Stimulated activated naive CD8-positive, alpha-beta T cell treated with anti-CD3 and anti-CD28 coated beads, Interleukin-15, Interleukin-2, amounts not matched to agents 100 ng/mL and 50 ng/mL, for 24 hours (primary cell): ENCODE measurements around the gene NCBP2L.

Experiments
- H3K27ac Mint-ChIP-seq: one replicate; pipeline ENCODE4 v1.8.0; 2021; ENCODE audit warnings: mild to moderate bottlenecking, mixed read lengths
- H3K27me3 Mint-ChIP-seq: one replicate; pipeline ENCODE4 v1.8.0; 2021; ENCODE audit warnings: mixed read lengths
- H3K36me3 Mint-ChIP-seq: one replicate; pipeline ENCODE4 v1.8.0; 2021; ENCODE audit warnings: low read depth, mixed read lengths
- H3K4me1 Mint-ChIP-seq: one replicate; pipeline ENCODE4 v1.8.0; 2021; ENCODE audit warnings: low read depth, mixed read lengths
- H3K4me3 Mint-ChIP-seq: one replicate; pipeline ENCODE4 v1.8.0; 2021; ENCODE audit warnings: mild to moderate bottlenecking, mixed read lengths
- H3K9me3 Mint-ChIP-seq: one replicate; pipeline ENCODE4 v1.8.0; 2021; ENCODE audit warnings: mixed read lengths

Gene NCBP2L

GRCh38 chrX:107777536-107777832 lies at the start of gene NCBP2L:
Gene NCBP2L (plus strand): TSS chrX:107777733. CDS start chrX:107794221, 16,488 bp downstream.
- Mint-ChIP-seq H3K27ac (peak within 1 kb of the TSS; percentile 81), H3K9me3 (no peaks in the 10 kb centered on the region), H3K27me3 (no peaks in the 10 kb centered on the region), H3K4me3 (peak within 1 kb of the TSS; percentile 82), H3K4me1 (peaks cover 9% of the 10 kb centered on the region), H3K36me3 (no peaks in the 10 kb centered on the region)

- H3K4me3 Mint-ChIP-seq, result no peak overlapping the region
- peaks cover 11% of the 10 kb centered on the region for H3K4me1 Mint-ChIP-seq
- no peaks in the 10 kb centered on the region for H3K9me3 Mint-ChIP-seq
- H3K36me3 Mint-ChIP-seq, result no peaks in the 10 kb centered on the region
- no peaks in the 10 kb centered on the region for H3K27me3 Mint-ChIP-seq
- H3K27ac Mint-ChIP-seq, result no peak overlapping the region
Measured at GRCh38 chrX:107728371-107729099, 49.0 kb upstream of the NCBP2L start.

GRCh38 chrX:107729558-107730297 lies 47.8 kb upstream of the NCBP2L start:
- Mint-ChIP-seq H3K36me3 (no peaks in the 10 kb centered on the region), H3K4me1 (peaks cover 11% of the 10 kb centered on the region), H3K9me3 (no peaks in the 10 kb centered on the region), H3K27me3 (no peaks in the 10 kb centered on the region), H3K27ac (no peak overlapping the region), H3K4me3 (no peak overlapping the region)

- no peaks in the 10 kb centered on the region for H3K27me3 Mint-ChIP-seq
- H3K36me3 Mint-ChIP-seq, result no peaks in the 10 kb centered on the region
- no peaks in the 10 kb centered on the region for H3K9me3 Mint-ChIP-seq
- no peak overlapping the region for H3K4me3 Mint-ChIP-seq
- no peak overlapping the region for H3K27ac Mint-ChIP-seq
- H3K4me1 Mint-ChIP-seq, result peaks cover 11% of the 10 kb centered on the region
Measured at GRCh38 chrX:107730298-107730655, 47.3 kb upstream of the NCBP2L start.

GRCh38 chrX:107730991-107731766 lies 46.4 kb upstream of the NCBP2L start:
- Mint-ChIP-seq H3K4me3 (no peak overlapping the region), H3K27ac (no peak overlapping the region), H3K27me3 (no peaks in the 10 kb centered on the region), H3K36me3 (no peaks in the 10 kb centered on the region), H3K9me3 (no peaks in the 10 kb centered on the region), H3K4me1 (peaks cover 11% of the 10 kb centered on the region)

- Mint-ChIP-seq H3K27ac (no peak overlapping the region), H3K36me3 (no peaks in the 10 kb centered on the region), H3K4me3 (no peak overlapping the region), H3K27me3 (no peaks in the 10 kb centered on the region), H3K9me3 (no peaks in the 10 kb centered on the region), H3K4me1 (peaks cover 11% of the 10 kb centered on the region)
Measured at GRCh38 chrX:107731831-107732502, 45.6 kb upstream of the NCBP2L start.

- no peaks in the 10 kb centered on the region for H3K27me3 Mint-ChIP-seq
- no peaks in the 10 kb centered on the region for H3K36me3 Mint-ChIP-seq
- H3K27ac Mint-ChIP-seq, result no peak overlapping the region
- H3K9me3 Mint-ChIP-seq, result no peaks in the 10 kb centered on the region
- H3K4me1 Mint-ChIP-seq, result peaks cover 6% of the 10 kb centered on the region
- H3K4me3 Mint-ChIP-seq, result no peak overlapping the region
Measured at GRCh38 chrX:107733686-107734085, 43.8 kb upstream of the NCBP2L start.

GRCh38 chrX:107734646-107735045 lies 42.9 kb upstream of the NCBP2L start:
- no peaks in the 10 kb centered on the region for H3K9me3 Mint-ChIP-seq
- no peaks in the 10 kb centered on the region for H3K36me3 Mint-ChIP-seq
- H3K4me1 Mint-ChIP-seq, result no peaks in the 10 kb centered on the region
- no peak overlapping the region for H3K4me3 Mint-ChIP-seq
- H3K27me3 Mint-ChIP-seq, result no peaks in the 10 kb centered on the region
- no peak overlapping the region for H3K27ac Mint-ChIP-seq

GRCh38 chrX:107736781-107737531 lies 40.6 kb upstream of the NCBP2L start:
- Mint-ChIP-seq H3K9me3 (no peaks in the 10 kb centered on the region), H3K4me3 (no peak overlapping the region), H3K4me1 (peaks cover 19% of the 10 kb centered on the region), H3K27ac (no peak overlapping the region), H3K27me3 (no peaks in the 10 kb centered on the region), H3K36me3 (no peaks in the 10 kb centered on the region)

- Mint-ChIP-seq H3K27ac (no peak overlapping the region), H3K4me3 (no peak overlapping the region), H3K9me3 (no peaks in the 10 kb centered on the region), H3K27me3 (no peaks in the 10 kb centered on the region), H3K36me3 (no peaks in the 10 kb centered on the region), H3K4me1 (peaks cover 30% of the 10 kb centered on the region)
Measured at GRCh38 chrX:107738272-107738671, 39.3 kb upstream of the NCBP2L start.

GRCh38 chrX:107738768-107739167 lies 38.8 kb upstream of the NCBP2L start:
- Mint-ChIP-seq H3K36me3 (no peaks in the 10 kb centered on the region), H3K4me3 (no peak overlapping the region), H3K27ac (no peak overlapping the region), H3K4me1 (peaks cover 30% of the 10 kb centered on the region), H3K27me3 (no peaks in the 10 kb centered on the region), H3K9me3 (no peaks in the 10 kb centered on the region)

GRCh38 chrX:107739541-107739940 lies 38.0 kb upstream of the NCBP2L start:
- H3K27me3 Mint-ChIP-seq, result no peaks in the 10 kb centered on the region
- H3K27ac Mint-ChIP-seq, result no peak overlapping the region
- peaks cover 30% of the 10 kb centered on the region for H3K4me1 Mint-ChIP-seq
- no peaks in the 10 kb centered on the region for H3K9me3 Mint-ChIP-seq
- no peak overlapping the region for H3K4me3 Mint-ChIP-seq
- H3K36me3 Mint-ChIP-seq, result no peaks in the 10 kb centered on the region

- Mint-ChIP-seq H3K4me3 (peak overlapping the region; percentile 81), H3K27ac (peak overlapping the region; percentile 94), H3K27me3 (no peaks in the 10 kb centered on the region), H3K4me1 (peaks cover 30% of the 10 kb centered on the region), H3K36me3 (no peaks in the 10 kb centered on the region), H3K9me3 (no peaks in the 10 kb centered on the region)
Measured at GRCh38 chrX:107741404-107741790, 36.1 kb upstream of the NCBP2L start.

GRCh38 chrX:107742700-107743191 lies 34.8 kb upstream of the NCBP2L start:
- H3K9me3 Mint-ChIP-seq, result no peaks in the 10 kb centered on the region
- no peaks in the 10 kb centered on the region for H3K36me3 Mint-ChIP-seq
- peak overlapping the region; percentile 94 for H3K27ac Mint-ChIP-seq
- peaks cover 30% of the 10 kb centered on the region for H3K4me1 Mint-ChIP-seq
- peak overlapping the region; percentile 81 for H3K4me3 Mint-ChIP-seq
- no peaks in the 10 kb centered on the region for H3K27me3 Mint-ChIP-seq
